Heart right ventricle (tissue), 16 donors: ENCODE data around the gene KCNA3. TPM values are rescaled to one million over a fixed set of nuclear protein-coding genes. Genes with fewer than 3 reads are reported as not detected.

Source experiments
- ATAC-seq, 8 donors: fragments of 200-7000 bp; cut with Tn5 transposase; one replicate each; pipeline ENCODE4 v1.9.1; 2020; ENCODE audit warnings: mild to moderate bottlenecking in 8 of 8, moderate library complexity in 8 of 8, moderate number of reproducible peaks in 1 of 8
- DNase-seq, 2 donors: peaks; one replicate each; pipeline ENCODE4 v3.0.0-alpha.2; 2020
- H3K27ac ChIP-seq, 10 donors: fragments of 200-600 bp; sonication (generic) in 2 of 10; one replicate each; pipeline versions ENCODE4 v1.5.0 to v1.8.0; 2020 to 2022; ENCODE audit warnings: mild to moderate bottlenecking in 3 of 10
- H3K27me3 ChIP-seq, 7 donors: fragments of 200-600 bp; one replicate each; pipeline ENCODE4 v1.8.0; 2021 to 2022; ENCODE audit warnings: mild to moderate bottlenecking in 2 of 7
- H3K36me3 ChIP-seq, 9 donors: fragments of 200-600 bp; sonication (generic) in 1 of 9; one replicate each; pipeline versions ENCODE4 v1.5.0 to v1.8.0; 2020 to 2022; ENCODE audit warnings: mild to moderate bottlenecking in 2 of 9
- H3K4me1 ChIP-seq, 9 donors: fragments of 200-600 bp; sonication (generic) in 1 of 9; one replicate each; pipeline versions ENCODE4 v1.5.0 to v1.8.0; 2020 to 2022; ENCODE audit warnings: mild to moderate bottlenecking in 4 of 9
- H3K4me3 ChIP-seq, 10 donors: fragments of 200-600 bp; sonication (generic) in 2 of 10; one replicate each; pipeline versions ENCODE4 v1.5.0 to v1.8.0; 2020 to 2022; ENCODE audit warnings: mild to moderate bottlenecking in 7 of 10, moderate library complexity in 2 of 10
- H3K9me3 ChIP-seq, 11 donors: fragments of 200-600 bp in 10 of 11; sonication (generic) in 2 of 11; one replicate each; pipeline versions ENCODE4 v1.5.0 to v1.8.0; 2013 to 2022; ENCODE audit warnings: mild to moderate bottlenecking in 2 of 11, control low read depth in 1 of 11, moderate library complexity in 1 of 11
- WGBS, 2 donors: extraction: QIAGEN DNeasy Blood & Tissue Kit; methylation state at CpG; one replicate each; pipeline ENCODE4 v1.1.7; 2013; ENCODE audit warnings: inconsistent platforms in 1 of 2; 5-methylcytosine and 5-hydroxymethylcytosine counted together
- intact Hi-C, 10 donors: fragments of 100-400 bp; cut with DNase I; formaldehyde crosslinking; loops; one replicate each; pipeline versions ENCODE4 v1.11.1 to v1.14.2; 2022
- polyA plus RNA-seq, 2 donors: library from polyadenylated mRNA; stranded (reverse); fragments of 200-250 nt; gene quantifications; one replicate each; pipeline ENCODE4 v1.2.3, GENCODE V29; 2013
- total RNA-seq, 10 donors: library from RNA; stranded (reverse); fragmentation: NEBNext Ultra II Directional in 3 of 10; extraction: Animal tissue kit (Norgen Biotek cat#: 25700) in 3 of 10; gene quantifications; one replicate each; pipeline versions ENCODE4 v1.2.1 to v1.2.4, GENCODE V29; 2021 to 2023
- TF ChIP-seq, protein P1 (sequence below), 9 donors: fragments of 200-600 bp; sonication (generic) in 2 of 9; IDR thresholded peaks; one replicate each; pipeline versions ENCODE4 v1.5.0 to v1.8.0; 2021 to 2022; ENCODE audit warnings: antibody characterized with exemption in 9 of 9, mild to moderate bottlenecking in 5 of 9, moderate library complexity in 1 of 9
- donor health status: Arrhythmogenic right ventricular cardiomyopathy.
- donor health status: ischemic (EF 13 %, LVEDD 7.1; RV severe dilation, severe dysfunction).
- donor health status: healthy with polysubstance abuse.
- donor health status: DM: no; HTN: yes; CAD: no.
- donor health status: DM: no; HTN: no; CAD: no.
- donor health status: ischemic (EF 25% LVEDD 6.9; RV normal size, moderate dysfunction).
- donor health status: ischemic (EF 25% LVEDD 5.7; RV mildly dilated, moderate dysfunction).
- donor health status: healthy.
- donor health status: DM: yes; HTN: yes; CAD: no.
- donor health status: Ischemic cardiomyopathy.
- donor health status: ischemic (EF 35%, LVEDD 5.7; RV mildly dilated, moderate dysfunction).
- donor health status: nonischemic (EF 11% LVEDD 7.7; RV severe dilation, severe dysfunction).
- donor health status: DM: yes; HTN: yes; CAD: no.
- donor health status: PGD.
- donor health status: ischemic (EF 29% LVEDD 5.4; RV normal size, mild dysfunction).
- donor health status: nonischemic (EF 23%, LVEDD 6.1; RV moderate dilation, normal function).

Gene KCNA3
- total and polyA plus RNA-seq, 12 donors: 0.04 to 1.8 (median 0.40) TPM; not detected in 2

DNA sequence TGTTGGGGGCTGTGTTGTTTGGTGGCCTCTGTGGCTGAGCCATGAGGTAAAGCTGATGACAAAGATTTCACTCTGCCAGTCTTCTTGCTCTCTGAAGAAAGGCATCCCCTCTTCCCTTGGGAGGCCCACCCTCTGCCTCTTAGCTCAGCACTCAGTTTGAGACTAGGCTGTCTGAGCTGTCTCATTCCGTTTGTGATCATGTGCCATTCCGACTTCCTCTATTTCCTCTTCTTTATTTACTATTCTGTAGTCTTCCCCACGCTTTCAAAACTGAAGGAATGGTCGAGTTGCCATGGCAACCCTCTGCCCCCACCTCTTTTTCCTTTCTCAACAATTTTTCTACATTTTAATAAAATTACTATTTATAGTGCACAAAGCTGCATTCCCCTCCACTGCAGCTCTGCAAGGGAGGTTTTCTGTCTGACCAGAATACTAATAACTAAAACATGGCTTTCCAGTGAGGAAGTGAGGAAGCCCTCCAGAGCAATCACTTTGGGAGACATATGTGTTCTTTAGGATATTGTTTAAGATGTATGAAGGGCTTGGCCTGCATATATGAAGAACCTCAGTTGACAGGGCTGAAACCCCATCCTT is 30.8 kb downstream of the KCNA3 start:
- Histone ChIP-seq H3K27ac (peak overlapping the region in 1 of 10 donors; percentile 51), H3K36me3 (no peaks in the 10 kb centered on the region), H3K27me3 (peaks cover 0 to 9% (median 5%) of the 10 kb centered on the region in 7 donors), H3K9me3 (no peaks in the 10 kb centered on the region), H3K4me1 (peaks cover 0 to 89% (median 24%) of the 10 kb centered on the region in 9 donors), H3K4me3 (no peak overlapping the region)
- no peak for DNase-seq
- intact Hi-C loops: loop anchor here in 1 of 10 donors (2.0 kb wide), 1 partner anchor 33 kb away; no protein-coding TSS in a partner anchor
- TF ChIP-seq, protein P1, sequence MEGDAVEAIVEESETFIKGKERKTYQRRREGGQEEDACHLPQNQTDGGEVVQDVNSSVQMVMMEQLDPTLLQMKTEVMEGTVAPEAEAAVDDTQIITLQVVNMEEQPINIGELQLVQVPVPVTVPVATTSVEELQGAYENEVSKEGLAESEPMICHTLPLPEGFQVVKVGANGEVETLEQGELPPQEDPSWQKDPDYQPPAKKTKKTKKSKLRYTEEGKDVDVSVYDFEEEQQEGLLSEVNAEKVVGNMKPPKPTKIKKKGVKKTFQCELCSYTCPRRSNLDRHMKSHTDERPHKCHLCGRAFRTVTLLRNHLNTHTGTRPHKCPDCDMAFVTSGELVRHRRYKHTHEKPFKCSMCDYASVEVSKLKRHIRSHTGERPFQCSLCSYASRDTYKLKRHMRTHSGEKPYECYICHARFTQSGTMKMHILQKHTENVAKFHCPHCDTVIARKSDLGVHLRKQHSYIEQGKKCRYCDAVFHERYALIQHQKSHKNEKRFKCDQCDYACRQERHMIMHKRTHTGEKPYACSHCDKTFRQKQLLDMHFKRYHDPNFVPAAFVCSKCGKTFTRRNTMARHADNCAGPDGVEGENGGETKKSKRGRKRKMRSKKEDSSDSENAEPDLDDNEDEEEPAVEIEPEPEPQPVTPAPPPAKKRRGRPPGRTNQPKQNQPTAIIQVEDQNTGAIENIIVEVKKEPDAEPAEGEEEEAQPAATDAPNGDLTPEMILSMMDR (IDR thresholded peaks at IDR 0.05): no peak
- WGBS, 2 donors: 31 to 33% methylated on average over 4 of the region's 4 CpGs
- ATAC-seq: no peak

DNA sequence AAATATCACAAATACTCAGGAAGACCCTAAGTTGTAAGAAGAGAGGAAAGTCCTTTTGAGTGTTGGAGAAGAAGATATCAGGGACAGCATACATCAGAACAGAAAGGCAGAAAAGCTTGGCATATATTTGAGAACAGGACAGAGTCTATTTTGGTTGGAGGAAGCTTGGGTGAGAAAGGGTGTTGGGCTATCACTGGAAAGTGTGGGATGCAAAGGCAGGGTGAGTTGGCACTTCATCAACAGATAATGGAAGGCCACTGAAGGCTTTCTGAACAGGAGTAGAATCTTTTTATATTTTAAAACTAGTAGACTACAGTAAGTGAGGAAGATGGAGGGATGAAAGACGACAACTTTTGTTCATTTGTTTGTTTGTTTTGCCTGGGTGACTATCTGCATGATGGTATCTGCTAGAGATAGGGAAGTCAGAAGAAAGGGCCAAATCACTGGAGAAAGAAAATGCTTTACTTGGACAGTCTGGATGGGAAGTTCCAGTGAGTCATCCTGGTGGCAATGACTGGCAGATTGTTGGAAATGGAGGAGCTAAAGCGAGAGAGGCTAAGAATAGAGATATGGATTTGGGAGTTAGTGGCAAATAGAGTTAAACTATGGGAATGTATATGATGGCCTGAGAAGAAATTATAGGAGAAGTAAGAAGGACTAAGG is 34.9 kb downstream of the KCNA3 start:
- WGBS, 2 donors: 29 to 44% methylated on average over 2 of the region's 2 CpGs
- Histone ChIP-seq H3K4me3 (no peak overlapping the region), H3K4me1 (peaks cover 0 to 68% (median 7%) of the 10 kb centered on the region in 9 donors), H3K27ac (peak overlapping the region in 1 of 10 donors; percentile 69), H3K9me3 (no peaks in the 10 kb centered on the region), H3K36me3 (no peaks in the 10 kb centered on the region), H3K27me3 (peaks cover 0 to 19% (median 5%) of the 10 kb centered on the region in 7 donors)
- TF ChIP-seq, protein P1 (IDR thresholded peaks at IDR 0.05): no peak
- DNase-seq (no peak), ATAC-seq (peak in 1 of 8 donors; percentile 44)
- intact Hi-C loops: no loop called here

DNA sequence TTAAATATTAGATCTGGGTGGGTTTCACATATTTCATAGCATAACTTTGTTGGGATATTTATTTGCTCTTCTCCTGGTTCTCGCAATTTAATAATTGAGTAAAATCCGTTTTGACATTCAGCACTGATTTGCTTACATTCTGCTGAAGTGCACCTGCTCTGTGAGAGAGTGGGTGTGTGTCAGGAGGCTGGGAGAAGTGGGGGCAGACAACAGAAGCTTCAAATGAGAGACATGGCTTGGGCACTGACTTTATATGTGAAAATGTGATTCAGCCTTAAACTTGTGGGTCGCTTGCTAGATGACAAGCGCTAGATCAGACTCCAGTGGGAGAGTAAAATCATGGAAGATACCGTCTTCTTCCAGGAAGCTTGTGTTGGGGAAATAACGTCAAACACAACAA is 36.2 kb downstream of the KCNA3 start:
- Histone ChIP-seq H3K36me3 (no peaks in the 10 kb centered on the region), H3K27ac (peak overlapping the region in 1 of 10 donors; percentile 50), H3K27me3 (peaks cover 0 to 15% (median 0%) of the 10 kb centered on the region in 7 donors), H3K4me1 (peaks cover 4 to 68% (median 18%) of the 10 kb centered on the region in 9 donors), H3K4me3 (no peak overlapping the region), H3K9me3 (no peaks in the 10 kb centered on the region)
- TF ChIP-seq, protein P1 (IDR thresholded peaks at IDR 0.05): no peak
- ATAC-seq: no peak
- no peak for DNase-seq
- intact Hi-C loops: no loop called here
- WGBS, 2 donors: 88 to 89% methylated on average over 6 of the region's 6 CpGs

DNA sequence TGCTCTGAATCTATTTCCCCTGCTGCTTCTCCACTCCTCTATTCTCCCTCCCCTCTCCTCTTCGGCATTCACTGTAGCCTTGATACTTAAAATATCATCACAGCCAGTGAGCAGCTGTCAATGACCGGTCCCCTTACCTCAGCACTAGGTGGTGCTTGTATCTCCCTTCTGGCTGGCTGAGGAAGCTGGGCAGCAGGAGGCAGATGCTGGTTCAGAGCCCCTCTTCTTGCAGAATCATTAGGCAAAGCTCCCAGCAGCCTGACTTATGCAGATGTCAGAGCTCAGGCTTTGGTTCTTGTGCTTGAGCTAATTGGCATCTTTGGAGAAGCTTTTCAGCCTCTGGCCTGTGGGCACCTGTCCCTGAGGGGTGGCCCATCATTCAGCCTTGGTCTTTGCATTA is 36.7 kb downstream of the KCNA3 start:
- H3K4me1 ChIP-seq: peaks cover 4 to 68% (median 18%) of the 10 kb centered on the region in 9 donors
- no peak for ATAC-seq

More for the DNA sequence above, 36.7 kb downstream of the KCNA3 start:
- Histone ChIP-seq H3K27ac (peak overlapping the region in 1 of 10 donors; percentile 50), H3K4me3 (no peak overlapping the region), H3K36me3 (no peaks in the 10 kb centered on the region), H3K9me3 (no peaks in the 10 kb centered on the region), H3K27me3 (peaks cover 0 to 15% (median 0%) of the 10 kb centered on the region in 7 donors)
- TF ChIP-seq, protein P1 (IDR thresholded peaks at IDR 0.05): no peak
- 41 to 51% methylated on average over 2 of the region's 2 CpGs for WGBS, 2 donors
- no peak for DNase-seq
- intact Hi-C loops: no loop called here
